Amygdala (tissue), 56 donors: ENCODE data around the gene CFB.

Source experiments
- DNase-seq, 56 donors: peaks; one replicate each; lab custom pipeline; 2025; lab: John Stamatoyannopoulos, UW

The CFB gene

DNA sequence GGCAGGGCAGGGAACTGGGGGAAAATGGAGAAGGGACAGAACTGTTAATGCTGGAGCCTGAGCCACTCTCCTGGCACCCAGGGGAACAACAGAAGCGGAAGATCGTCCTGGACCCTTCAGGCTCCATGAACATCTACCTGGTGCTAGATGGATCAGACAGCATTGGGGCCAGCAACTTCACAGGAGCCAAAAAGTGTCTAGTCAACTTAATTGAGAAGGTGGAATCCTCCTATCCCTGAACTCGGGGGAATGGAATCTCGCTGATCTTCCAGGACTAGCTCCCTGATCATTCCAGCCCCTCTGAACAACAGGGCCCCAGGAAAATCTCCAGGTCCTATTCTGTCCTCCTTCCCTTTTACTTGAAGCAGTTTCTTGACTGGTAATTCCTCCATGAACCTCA lies 2.0 kb downstream of the CFB start:
- no peak for DNase-seq

DNA sequence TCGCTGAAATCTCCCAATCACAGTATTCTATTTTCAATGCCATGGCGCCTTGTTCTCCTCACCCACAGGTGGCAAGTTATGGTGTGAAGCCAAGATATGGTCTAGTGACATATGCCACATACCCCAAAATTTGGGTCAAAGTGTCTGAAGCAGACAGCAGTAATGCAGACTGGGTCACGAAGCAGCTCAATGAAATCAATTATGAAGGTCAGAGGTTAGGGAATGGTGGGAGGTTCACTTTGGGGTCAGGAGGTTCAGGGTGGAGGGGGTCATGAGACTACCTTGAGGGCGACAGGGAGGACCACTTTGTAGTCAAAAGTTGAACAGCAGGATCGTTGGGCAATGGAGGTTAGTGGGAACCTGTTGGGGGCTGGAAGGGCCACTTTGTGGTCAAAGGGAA lies 2.4 kb downstream of the CFB start:
- no peak for DNase-seq

DNA sequence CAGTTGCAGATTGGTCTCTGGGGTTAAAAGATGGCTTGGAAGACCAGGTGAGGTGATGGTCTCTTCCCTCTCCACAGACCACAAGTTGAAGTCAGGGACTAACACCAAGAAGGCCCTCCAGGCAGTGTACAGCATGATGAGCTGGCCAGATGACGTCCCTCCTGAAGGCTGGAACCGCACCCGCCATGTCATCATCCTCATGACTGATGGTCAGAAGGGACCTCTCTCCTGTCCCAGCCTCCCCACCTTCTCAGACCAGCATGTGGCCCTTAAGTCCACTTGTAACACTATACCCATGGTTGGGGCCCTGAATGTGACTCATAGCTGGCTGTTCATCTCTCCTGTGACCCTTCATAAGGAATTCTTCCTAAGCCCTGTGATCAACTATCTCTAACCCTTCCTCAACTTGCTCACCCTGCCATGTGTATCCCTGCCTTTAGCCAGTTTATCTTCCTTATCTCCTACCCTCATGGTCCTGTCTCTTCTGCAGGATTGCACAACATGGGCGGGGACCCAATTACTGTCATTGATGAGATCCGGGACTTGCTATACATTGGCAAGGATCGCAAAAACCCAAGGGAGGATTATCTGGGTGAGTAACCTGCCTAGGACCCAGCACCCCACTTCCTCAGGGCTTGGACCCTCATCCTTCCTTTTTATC lies 3.0 kb downstream of the CFB start:
- DNase-seq, result no peak

DNA sequence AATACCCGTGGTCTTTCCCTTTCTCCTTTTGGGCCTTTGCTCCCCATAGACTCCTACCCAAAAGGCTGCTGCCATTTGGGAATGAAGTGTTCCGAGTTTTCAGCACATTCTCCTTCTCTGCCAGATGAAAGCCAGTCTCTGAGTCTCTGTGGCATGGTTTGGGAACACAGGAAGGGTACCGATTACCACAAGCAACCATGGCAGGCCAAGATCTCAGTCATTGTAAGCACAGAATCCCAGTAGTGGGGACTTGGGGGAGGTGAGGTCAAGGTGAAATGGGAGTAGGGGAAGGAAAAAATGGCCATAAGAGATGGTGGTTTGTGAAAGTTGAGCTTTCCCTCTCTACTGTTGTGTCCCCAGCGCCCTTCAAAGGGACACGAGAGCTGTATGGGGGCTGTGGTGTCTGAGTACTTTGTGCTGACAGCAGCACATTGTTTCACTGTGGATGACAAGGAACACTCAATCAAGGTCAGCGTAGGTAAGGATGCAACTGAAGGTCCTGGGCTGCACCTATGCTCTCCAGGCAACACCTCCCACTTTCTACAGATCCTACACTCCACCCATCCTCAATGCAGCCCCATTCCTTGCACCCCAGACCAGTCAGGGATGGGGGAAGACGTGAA lies 4.1 kb downstream of the CFB start:
- no peak for DNase-seq

DNA sequence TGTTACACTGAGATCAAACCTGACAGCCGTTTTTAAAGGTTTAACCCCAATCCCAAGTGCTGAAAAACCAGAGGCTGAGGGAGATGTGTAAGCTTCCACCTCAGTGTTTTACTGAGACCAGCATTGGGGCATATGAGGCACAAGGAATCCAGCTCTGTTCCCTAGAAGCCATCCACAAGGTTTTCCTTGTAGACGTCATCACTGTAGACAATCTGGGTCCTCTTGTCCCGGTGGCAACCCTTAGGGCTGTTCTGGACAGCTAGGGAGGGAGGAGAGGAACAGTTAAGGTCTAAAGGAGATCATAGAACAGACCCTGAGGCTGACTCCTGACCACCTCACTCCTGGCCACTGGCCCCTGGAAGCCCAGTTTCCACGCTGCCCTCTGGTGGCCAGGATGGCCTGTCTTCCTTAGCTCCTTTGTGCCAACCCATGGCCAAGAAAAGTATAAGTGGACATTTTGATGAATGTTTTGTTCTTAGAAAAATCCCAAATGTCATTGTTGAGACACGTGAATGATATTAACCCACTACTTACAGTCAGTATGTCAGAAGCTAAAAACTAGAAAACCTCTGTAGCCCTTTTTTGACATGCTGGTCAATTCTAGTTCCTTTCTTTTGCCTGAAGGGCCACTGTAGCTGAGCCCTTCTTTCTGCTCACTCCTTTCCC lies 6.4 kb downstream of the CFB start:
- DNase-seq, result peak in 20 of 56 donors; percentile 1 to 66 (median 16)

DNA sequence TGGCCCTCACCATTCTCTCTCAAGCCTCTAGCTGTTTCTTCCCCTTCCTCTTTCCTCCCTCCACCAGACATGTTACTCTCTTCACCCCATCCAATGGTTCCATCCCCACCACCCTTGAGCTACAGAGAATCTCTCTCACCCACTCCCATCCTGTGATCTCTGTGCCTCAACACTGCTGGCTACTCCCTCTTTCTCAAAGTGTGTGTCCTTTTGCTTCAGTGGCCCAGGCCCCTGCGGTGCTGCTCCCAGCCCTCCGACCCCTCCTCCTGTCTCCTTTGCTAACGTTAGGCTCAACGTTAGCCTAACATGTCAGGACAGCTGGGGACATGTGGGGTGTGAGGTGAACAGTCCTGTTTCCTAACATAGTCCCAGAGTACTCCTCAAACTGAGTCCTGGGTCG lies 7.0 kb downstream of the CFB start:
- DNase-seq, result no peak

DNA sequence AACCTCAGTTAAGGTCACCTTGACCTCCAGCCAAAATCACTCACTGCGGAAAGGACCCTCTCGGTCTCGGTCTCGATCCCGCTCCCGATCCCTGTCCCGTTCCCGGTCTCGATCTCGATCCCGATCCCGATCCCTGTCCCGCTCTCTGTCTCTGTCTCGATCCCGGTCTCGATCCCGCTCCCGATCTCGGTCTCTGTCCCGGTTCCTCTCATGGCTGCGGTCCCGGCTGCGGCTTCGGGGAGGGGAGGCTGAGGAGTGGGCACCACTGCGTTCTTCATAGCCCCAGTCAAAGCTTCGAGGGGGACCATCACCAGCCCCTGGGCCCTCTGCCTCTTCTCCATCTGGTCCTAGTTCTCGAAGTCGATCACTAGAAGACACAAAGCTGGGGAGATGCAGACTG lies 8.6 kb downstream of the CFB start:
- no peak for DNase-seq

DNA sequence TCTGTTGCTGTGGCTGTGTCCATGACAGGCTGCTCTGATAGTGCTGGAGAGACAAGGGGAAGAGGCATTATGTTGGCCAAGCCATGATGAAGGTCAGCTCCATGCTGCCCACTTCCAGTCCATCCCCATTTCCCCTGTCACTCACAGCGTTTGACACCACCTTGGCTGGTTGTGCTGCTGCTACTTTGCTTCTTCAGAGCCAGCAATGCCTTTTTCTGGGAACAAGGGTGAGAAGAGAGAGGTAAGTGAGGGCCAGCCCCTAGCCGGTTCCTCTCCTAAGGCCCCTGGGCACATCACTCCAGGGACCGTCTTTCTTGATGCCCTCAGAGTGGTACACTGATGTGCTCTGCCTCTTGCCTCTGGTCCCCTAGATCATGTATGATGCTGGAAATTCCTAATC lies 10.9 kb downstream of the CFB start:
- no peak for DNase-seq

DNA sequence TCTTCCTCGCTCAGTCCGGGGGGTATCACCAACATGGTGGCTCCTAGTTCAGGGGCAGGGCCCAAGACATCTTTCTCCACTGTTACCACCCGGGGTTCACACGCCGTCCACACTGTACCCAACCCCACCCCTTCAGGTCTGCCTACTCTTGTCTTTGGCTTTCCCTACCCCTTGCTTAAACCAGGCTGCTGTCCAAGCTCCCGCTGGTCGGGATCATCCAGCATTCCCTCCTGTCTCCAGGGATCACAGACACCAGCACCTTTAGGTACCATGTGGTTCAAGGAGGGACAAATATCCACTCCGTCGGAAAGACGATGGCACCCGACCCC lies 12.5 kb downstream of the CFB start:
- peak in 2 of 56 donors; percentile 45 to 52 for DNase-seq

DNA sequence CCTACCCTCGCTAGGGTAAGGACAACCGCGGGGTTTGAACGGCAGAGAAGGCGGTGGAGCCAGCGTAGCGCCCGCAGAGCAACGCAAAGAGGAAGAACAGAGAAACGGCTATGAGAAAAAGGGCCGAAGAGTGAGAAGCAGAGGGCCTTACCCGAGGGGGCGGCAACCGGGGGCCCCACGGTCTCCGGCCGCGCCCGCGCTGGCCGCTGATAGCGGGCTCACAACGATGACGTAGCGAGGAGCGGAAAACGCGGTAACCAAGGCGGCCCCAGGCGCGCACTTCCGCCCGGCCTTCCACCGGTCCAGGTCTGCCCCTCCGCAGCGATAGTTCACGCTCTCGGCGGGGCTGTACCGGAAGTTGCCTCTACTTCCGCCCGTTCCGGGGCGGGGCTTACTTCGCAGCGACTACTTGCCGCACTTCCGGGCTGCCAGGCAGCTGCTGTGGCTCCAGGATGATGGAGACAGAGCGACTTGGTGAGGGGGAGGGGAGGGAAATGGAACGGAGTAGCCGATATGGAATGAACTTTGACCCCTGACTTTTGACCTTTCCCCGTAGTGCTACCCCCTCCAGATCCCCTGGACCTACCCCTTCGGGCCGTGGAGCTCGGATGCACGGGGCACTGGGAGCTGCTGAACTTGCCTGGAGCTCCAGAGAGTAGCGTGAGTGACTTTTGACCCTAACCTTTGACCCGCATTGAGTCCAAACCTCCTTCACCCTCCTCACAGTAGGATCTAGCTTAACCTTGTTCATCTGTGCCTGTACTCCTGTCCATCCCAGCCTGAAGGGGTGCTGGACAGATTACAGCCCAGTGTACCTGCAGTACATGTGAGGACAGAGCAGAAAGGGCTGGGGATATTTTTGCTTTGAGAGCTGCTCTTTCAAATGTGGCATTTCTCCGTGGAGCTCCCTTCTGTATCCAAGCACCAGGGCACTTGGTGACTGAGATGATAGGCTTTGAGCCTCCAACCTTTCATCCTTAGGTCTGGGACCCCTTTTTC lies 13.1 kb downstream of the CFB start, which contains the start of the genes NELFE and SKIC2:
NELFE (minus strand) TSS at position 231 of the 999 bp plus-strand sequence. CDS start 525 bp downstream, outside the sequence.
SKIC2 (plus strand) TSS at position 435 of the 999 bp plus-strand sequence; CDS start at position 453, 18 bp downstream.
- peak; percentile 84 to 99 (median 97) for DNase-seq

DNA sequence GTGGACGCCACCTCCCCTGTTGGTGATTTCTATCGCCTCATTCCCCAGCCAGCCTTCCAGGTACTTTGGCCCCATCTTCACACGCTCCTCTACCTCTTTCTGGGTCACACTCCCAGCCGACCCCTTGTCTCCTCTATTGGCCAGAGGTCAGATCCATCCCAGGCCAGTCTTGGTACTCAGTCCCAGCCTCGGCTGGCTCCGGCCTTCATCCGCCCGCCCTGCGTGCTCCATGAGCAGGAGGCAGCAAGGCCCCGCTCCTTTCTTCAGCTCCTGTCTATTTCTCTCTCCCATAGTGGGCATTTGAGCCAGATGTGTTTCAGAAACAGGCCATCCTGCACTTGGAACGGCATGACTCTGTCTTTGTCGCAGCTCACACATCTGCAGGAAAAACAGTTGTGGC lies 15.7 kb downstream of the CFB start:
- no peak for DNase-seq

DNA sequence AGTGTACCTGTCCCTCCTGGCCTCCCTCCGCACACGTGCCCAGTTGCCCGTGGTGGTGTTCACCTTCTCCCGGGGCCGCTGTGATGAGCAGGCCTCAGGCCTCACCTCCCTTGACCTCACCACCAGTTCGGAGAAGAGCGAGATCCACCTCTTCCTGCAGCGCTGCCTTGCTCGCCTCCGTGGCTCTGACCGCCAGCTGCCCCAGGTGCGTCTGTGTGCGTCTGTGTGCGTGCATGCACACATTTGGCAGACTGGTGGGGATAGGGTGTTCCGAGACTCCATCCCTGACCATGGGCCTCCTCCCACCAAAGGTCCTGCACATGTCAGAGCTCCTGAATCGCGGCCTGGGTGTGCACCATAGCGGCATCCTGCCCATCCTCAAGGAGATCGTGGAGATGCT lies 18.0 kb downstream of the CFB start:
- DNase-seq, result no peak

DNA sequence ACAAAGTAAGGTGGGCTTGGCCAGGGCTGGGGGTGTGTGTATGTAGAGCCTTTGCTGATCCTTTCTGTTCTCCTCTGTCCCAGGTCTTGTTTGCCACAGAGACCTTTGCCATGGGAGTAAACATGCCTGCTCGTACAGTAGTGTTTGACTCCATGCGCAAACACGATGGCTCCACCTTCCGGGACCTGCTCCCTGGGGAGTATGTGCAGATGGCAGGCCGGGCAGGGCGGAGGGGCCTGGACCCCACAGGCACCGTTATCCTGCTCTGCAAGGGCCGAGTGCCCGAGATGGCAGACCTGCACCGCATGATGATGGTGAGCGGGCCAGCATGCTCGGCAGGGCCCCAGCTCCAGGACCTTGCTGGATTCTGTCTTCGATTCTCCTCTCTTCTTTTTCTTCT lies 19.8 kb downstream of the CFB start:
- DNase-seq, result no peak

DNA sequence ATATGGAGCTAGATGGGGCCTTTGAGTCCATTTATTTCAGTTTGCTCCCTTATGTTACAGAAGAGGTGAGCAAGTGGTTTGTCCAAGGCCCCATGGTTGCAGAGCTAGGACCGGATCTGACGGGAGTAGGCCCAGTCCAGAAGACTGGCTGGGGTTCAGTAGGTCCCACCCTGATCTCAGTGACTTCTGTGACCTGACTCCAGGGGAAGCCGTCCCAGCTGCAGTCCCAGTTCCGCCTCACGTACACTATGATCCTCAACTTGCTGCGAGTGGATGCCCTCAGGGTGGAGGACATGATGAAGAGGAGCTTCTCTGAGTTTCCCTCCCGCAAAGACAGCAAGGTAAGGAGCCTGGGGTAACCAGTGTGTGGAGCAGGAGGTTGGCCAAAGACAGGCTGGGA lies 20.6 kb downstream of the CFB start:
- DNase-seq, result no peak

DNA sequence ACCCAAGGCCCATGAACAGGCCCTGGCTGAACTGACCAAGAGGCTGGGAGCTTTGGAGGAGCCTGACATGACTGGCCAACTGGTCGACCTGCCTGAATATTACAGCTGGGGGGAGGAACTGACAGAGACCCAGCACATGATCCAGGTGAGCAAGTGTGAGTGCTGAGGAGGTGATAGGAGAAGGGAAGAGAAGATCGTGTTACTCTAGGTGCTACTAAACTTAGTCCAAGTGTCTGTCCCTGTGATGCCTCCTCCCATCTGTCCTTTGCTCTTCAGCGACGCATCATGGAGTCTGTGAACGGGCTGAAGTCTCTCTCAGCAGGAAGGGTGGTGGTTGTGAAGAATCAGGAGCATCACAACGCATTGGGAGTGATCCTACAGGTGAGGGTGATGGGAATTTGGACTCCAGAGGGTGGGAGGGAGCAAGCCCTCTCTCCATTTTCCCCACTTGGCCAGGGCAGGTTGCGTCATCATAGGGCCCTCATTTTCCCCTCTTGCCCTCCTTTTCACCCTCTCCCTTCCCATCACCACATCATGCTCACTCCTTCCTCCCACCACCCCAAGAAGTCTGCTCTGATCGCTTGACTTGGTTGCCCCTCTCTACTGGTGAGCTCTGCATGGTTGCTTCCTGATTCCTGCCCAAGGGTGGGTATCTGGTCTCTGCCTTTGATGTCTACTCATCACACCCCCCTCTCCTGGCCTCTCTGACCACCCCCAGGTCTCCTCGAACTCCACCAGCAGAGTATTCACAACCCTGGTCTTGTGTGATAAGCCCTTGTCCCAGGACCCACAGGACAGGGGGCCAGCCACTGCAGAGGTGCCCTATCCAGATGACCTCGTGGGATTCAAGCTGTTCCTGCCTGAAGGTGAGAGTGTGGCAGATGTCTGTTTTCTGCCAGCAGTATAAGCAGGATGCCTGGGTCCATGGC lies 21.4 kb downstream of the CFB start:
- DNase-seq, result no peak

DNA sequence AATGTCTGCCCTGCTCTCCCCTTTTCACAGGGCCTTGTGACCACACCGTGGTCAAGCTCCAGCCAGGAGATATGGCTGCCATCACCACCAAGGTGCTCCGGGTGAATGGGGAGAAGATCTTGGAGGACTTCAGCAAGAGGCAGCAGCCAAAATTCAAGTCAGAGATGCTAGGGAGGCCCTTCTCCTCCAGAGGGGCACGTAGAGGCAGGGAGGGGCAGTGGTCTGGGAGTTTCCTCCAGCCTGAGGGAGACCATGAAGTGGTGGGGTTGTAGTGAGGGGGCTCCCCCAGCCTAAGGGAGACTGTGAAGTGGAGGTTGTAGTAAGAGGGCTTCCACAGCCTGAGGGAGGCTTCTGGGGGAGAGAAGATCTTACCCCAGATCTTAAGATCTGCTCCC lies 22.0 kb downstream of the CFB start:
- no peak for DNase-seq

DNA sequence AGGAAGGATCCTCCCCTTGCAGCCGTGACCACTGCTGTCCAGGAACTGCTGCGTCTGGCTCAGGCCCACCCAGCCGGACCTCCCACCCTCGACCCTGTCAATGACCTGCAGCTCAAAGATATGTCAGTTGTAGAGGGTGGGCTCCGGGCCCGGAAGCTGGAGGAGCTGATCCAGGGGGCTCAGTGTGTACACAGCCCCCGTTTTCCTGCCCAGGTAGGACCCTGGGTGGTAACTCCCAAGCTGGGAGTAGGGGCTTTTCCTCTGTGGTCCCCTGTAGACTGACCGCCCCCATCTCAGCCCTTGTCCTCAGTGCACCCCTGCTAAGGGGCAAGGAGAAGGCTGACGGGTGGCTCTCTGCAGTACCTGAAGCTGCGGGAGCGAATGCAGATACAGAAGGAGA lies 22.4 kb downstream of the CFB start:
- no peak for DNase-seq

DNA sequence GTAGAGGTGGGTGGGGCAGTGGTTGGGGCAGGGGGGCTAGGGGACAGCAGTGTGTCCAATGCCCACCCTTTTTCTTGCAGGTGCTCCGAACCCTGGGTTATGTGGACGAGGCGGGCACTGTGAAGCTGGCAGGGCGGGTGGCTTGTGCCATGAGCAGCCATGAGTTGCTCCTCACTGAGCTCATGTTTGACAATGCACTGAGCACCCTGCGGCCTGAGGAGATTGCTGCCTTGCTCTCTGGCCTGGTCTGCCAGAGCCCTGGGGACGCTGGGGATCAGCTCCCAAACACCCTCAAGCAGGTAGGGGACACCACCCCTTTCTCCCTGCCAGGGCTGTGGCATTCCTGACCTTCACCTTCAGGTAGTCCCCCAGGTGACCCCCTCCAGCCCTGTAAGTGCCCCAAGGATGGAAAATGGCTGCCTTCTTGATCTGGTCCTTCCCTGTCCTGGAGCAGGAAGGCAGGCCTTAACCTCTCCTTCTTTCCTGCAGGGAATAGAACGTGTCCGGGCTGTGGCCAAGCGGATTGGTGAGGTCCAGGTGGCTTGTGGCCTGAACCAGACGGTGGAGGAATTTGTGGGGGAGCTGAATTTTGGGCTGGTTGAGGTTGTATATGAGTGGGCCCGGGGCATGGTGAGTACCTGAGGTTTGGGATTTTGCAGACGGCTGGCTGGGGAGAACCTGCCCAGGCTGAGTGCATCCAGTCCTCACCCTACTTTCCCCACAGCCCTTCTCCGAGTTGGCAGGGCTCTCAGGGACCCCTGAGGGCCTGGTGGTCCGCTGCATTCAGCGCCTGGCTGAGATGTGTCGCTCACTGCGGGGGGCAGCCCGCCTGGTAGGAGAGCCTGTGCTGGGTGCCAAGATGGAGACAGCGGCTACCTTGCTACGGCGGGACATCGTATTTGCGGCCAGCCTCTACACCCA lies 23.2 kb downstream of the CFB start:
- no peak for DNase-seq
